H1 (cell line): ENCODE results near the gene NDRG2. TPM values are rescaled to one million over a fixed set of nuclear protein-coding genes. Genes with fewer than 3 reads are reported as not detected.

Source experiments
- GTF2F1 ChIP-seq: IDR thresholded peaks from 2 replicates; pipeline ENCODE4 v1.6.1; 2012; ENCODE audit warnings: low read depth, low read length, improper control_type of control experiment, borderline replicate concordance
- KDM4A ChIP-seq: IDR thresholded peaks from one replicate; pipeline ENCODE4 v1.7.1; 2012; ENCODE audit warnings: low read depth, mild to moderate bottlenecking, moderate library complexity, low read length, inconsistent platforms; ENCODE audit not compliant: severe bottlenecking
- polyA plus RNA-seq, 7 experiments: library from polyadenylated mRNA; depleted of rRNA in 3 of 7; stranded (reverse) in 5 of 7; unstranded in 2 of 7; fragments of >200 nt in 5 of 7; fragments of 200-250 nt in 2 of 7; gene quantifications; 1 replicate in 5 of 7; 2 replicates in 1 of 7; 4 replicates in 1 of 7; pipeline versions ENCODE4 v1.2.1 to v1.2.3, GENCODE V29; 2011 to 2013; ENCODE audit warnings: missing spikeins in 2 of 7, mixed read lengths in 2 of 7
- total RNA-seq: library from RNA; stranded (reverse); fragmentation: NEBNext Ultra II Directional; extraction: Animal tissue kit (Norgen Biotek cat#: 25700); gene quantifications from 2 replicates; pipeline ENCODE4 v1.2.1, GENCODE V29; 2021
- TF ChIP-seq, protein P1 (sequence below): IDR thresholded peaks from 2 replicates; pipeline ENCODE4 v1.6.1; 2012; ENCODE audit warnings: low read length, inconsistent platforms

The NDRG2 gene
- total and polyA plus RNA-seq, 2 of the 8 experiments (the other 6 are each of a cell fraction or from before 2014, with no cell fraction given), result 29.9 to 48.6 TPM

DNA sequence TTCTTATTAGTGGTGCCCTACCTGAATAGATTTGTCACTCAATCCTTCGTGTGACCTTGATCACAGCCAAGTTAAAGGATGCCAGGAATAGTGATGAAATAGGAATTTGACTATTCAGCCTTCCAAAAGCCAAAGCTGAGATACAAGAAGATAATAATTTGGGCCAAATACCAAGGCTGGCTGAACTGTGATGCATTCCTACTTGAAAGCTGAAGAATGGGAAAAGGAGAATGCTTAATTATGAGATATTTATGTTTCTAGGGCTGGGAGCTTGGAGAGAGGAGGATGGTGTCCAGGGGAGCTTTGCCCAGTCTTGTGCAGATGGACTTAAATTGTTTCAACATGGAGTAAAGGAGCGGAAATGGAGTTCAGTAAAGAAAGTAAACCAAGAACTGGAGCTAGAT, 22.5 kb upstream of the NDRG2 start (continued):
- TF ChIP-seq KDM4A (no peak), GTF2F1 (no peak)
- TF ChIP-seq, protein P1, sequence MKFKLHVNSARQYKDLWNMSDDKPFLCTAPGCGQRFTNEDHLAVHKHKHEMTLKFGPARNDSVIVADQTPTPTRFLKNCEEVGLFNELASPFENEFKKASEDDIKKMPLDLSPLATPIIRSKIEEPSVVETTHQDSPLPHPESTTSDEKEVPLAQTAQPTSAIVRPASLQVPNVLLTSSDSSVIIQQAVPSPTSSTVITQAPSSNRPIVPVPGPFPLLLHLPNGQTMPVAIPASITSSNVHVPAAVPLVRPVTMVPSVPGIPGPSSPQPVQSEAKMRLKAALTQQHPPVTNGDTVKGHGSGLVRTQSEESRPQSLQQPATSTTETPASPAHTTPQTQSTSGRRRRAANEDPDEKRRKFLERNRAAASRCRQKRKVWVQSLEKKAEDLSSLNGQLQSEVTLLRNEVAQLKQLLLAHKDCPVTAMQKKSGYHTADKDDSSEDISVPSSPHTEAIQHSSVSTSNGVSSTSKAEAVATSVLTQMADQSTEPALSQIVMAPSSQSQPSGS, result no peak
- TF ChIP-seq, all 59 proteins: peak for 0
